ENCODE data around the gene VASP. TPM values are rescaled to one million over a fixed set of nuclear protein-coding genes. Genes with fewer than 3 reads are reported as not detected.

VASP gene
- total RNA-seq (10 to 100 TPM; 19.6 to 35.8 TPM), polyA plus RNA-seq (ENCODE audit: insufficient read length in 2 of 2) (10 to 100 TPM; 34.1 to 34.9 TPM)
- long read RNA-seq, donor 1, partial matches to known transcripts = 0 of 5 reads
- long read RNA-seq, donor 1, other reads (novel, unspliced or antisense) = 0 of 5 reads
- long read RNA-seq, donor 2, partial matches to known transcripts = 0 of 1 reads
- long read RNA-seq, donor 2, other reads (novel, unspliced or antisense) = 0 of 1 reads
- long read RNA-seq, donor 3, partial matches to known transcripts = 5 of 6 reads
- long read RNA-seq, donor 3, other reads (novel, unspliced or antisense) = 0 of 6 reads
- long read RNA-seq, donor 4, partial matches to known transcripts = 5 of 9 reads
- long read RNA-seq, donor 4, other reads (novel, unspliced or antisense) = 0 of 9 reads

DNA sequence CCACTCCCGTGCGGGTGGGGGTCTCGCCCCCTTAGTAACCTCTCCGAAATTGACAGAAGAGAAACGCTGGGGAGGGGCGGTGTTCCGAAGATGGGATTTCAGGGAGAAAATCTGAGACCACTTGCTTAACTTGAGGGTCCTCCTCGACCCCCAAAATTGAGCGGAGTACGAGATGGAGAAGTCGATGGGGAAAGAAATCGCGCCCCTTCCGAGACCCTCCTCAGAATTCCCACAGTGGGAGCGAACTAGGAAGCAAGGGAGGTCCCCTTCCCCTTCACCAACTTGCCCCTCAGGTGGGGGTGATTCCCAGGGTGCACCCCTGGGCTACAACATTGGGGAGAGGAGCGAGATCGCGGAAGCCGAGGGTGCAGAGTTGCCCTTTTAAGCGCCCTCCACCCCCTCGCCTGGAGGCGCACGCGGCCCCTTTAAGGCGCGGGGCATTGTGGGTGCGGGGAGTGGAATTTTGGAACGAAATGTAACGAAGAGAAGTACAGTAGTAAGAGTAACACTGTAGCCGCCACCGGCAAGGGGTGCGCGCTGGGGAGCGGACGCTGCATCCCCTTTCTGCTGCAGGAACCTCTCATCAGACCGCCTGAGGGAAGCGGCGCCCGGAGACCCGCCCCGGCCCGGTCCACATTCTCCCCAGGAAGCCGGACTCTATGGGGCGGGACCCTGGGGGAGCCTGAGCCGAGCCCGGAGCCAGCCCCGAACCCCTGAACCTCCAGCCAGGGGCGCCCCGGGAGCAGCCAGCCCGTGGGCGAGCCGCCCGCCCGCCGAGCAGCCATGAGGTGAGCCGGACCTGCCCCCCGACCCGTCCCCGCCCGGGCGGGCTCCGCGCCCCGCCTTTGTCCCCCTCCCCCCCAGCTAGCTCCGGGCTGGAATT is at the start of gene VASP:
Gene VASP, plus strand, starts transcription at position 491 of the 883 bp plus-strand sequence. Its CDS starts 293 bp downstream, at position 784.
- Histone ChIP-seq H3K9me3 (ENCODE audit: control insufficient read depth, insufficient read depth, low read length) (no peaks in the 10 kb centered on the region), H3K4me3 (ENCODE audit: low read depth, low read length) (peak within 1 kb of the TSS; percentile 81), H3K27me3 (ENCODE audit: control insufficient read depth, insufficient read depth, low read length) (no peaks in the 10 kb centered on the region), H3K27ac (ENCODE audit: low read depth, low read length) (peak within 1 kb of the TSS; percentile 80), H3K4me1 (ENCODE audit: control insufficient read depth, insufficient read depth, low read length) (peaks cover 26% of the 10 kb centered on the region), H3K36me3 (ENCODE audit: control insufficient read depth, insufficient read depth, low read length) (no peaks in the 10 kb centered on the region)
- WGBS (ENCODE audit: insufficient coverage) = 0% methylated on average over 47 of the region's 65 CpGs
- peak in 3 of 6 donors; percentile 72 to 93 (median 91) for DNase-seq (ENCODE audit: low read depth in 4 of 6, low spot score in 6 of 6)

GRCh38 chr19:45457776-45458175 is 49.5 kb upstream of the VASP start:
- Histone ChIP-seq H3K4me1 (ENCODE audit: control insufficient read depth, insufficient read depth, low read length) (peaks cover 13% of the 10 kb centered on the region), H3K36me3 (ENCODE audit: control insufficient read depth, insufficient read depth, low read length) (no peaks in the 10 kb centered on the region), H3K9me3 (ENCODE audit: control insufficient read depth, insufficient read depth, low read length) (no peaks in the 10 kb centered on the region), H3K27ac (ENCODE audit: low read depth, low read length) (no peak overlapping the region), H3K27me3 (ENCODE audit: control insufficient read depth, insufficient read depth, low read length) (peaks cover 5% of the 10 kb centered on the region), H3K4me3 (ENCODE audit: low read depth, low read length) (no peak overlapping the region)
- DNase-seq (ENCODE audit: low read depth in 4 of 6, low spot score in 6 of 6) = no peak

GRCh38 chr19:45460807-45461347 is 46.4 kb upstream of the VASP start:
- H3K27ac ChIP-seq (ENCODE audit: low read depth, low read length) = no peak overlapping the region
- DNase-seq (ENCODE audit: low read depth in 4 of 6, low spot score in 6 of 6) = no peak
- H3K9me3 ChIP-seq (ENCODE audit: control insufficient read depth, insufficient read depth, low read length) = no peaks in the 10 kb centered on the region
- H3K4me3 ChIP-seq (ENCODE audit: low read depth, low read length) = no peak overlapping the region
- peaks cover 7% of the 10 kb centered on the region for H3K27me3 ChIP-seq (ENCODE audit: control insufficient read depth, insufficient read depth, low read length)
- H3K4me1 ChIP-seq (ENCODE audit: control insufficient read depth, insufficient read depth, low read length) = peaks cover 5% of the 10 kb centered on the region
- no peaks in the 10 kb centered on the region for H3K36me3 ChIP-seq (ENCODE audit: control insufficient read depth, insufficient read depth, low read length)
- WGBS (ENCODE audit: insufficient coverage) = 54% methylated on average over 8 of the region's 8 CpGs

- peaks cover 8% of the 10 kb centered on the region for H3K27me3 ChIP-seq (ENCODE audit: control insufficient read depth, insufficient read depth, low read length)
- no peaks in the 10 kb centered on the region for H3K9me3 ChIP-seq (ENCODE audit: control insufficient read depth, insufficient read depth, low read length)
- DNase-seq (ENCODE audit: low read depth in 4 of 6, low spot score in 6 of 6) = no peak
- H3K4me1 ChIP-seq (ENCODE audit: control insufficient read depth, insufficient read depth, low read length) = peaks cover 3% of the 10 kb centered on the region
- no peak overlapping the region for H3K27ac ChIP-seq (ENCODE audit: low read depth, low read length)
- H3K36me3 ChIP-seq (ENCODE audit: control insufficient read depth, insufficient read depth, low read length) = no peaks in the 10 kb centered on the region
- no CpG with 5 or more reads among the region's 4 CpGs for whole genome bisulfite sequencing (ENCODE audit: insufficient coverage)
- H3K4me3 ChIP-seq (ENCODE audit: low read depth, low read length) = no peak overlapping the region
Measured at GRCh38 chr19:45462174-45462573, 45.1 kb upstream of the VASP start.

GRCh38 chr19:45463241-45463640 is 44.0 kb upstream of the VASP start:
- Histone ChIP-seq H3K4me3 (ENCODE audit: low read depth, low read length) (no peak overlapping the region), H3K27me3 (ENCODE audit: control insufficient read depth, insufficient read depth, low read length) (peaks cover 8% of the 10 kb centered on the region), H3K4me1 (ENCODE audit: control insufficient read depth, insufficient read depth, low read length) (peaks cover 11% of the 10 kb centered on the region), H3K9me3 (ENCODE audit: control insufficient read depth, insufficient read depth, low read length) (no peaks in the 10 kb centered on the region), H3K36me3 (ENCODE audit: control insufficient read depth, insufficient read depth, low read length) (no peaks in the 10 kb centered on the region), H3K27ac (ENCODE audit: low read depth, low read length) (no peak overlapping the region)
- DNase-seq (ENCODE audit: low read depth in 4 of 6, low spot score in 6 of 6) = no peak
- 52% methylated on average over 2 of the region's 4 CpGs for WGBS (ENCODE audit: insufficient coverage)

- no peaks in the 10 kb centered on the region for H3K36me3 ChIP-seq (ENCODE audit: control insufficient read depth, insufficient read depth, low read length)
- no peak for DNase-seq (ENCODE audit: low read depth in 4 of 6, low spot score in 6 of 6)
- H3K4me1 ChIP-seq (ENCODE audit: control insufficient read depth, insufficient read depth, low read length) = peaks cover 21% of the 10 kb centered on the region
- no peaks in the 10 kb centered on the region for H3K9me3 ChIP-seq (ENCODE audit: control insufficient read depth, insufficient read depth, low read length)
- H3K27ac ChIP-seq (ENCODE audit: low read depth, low read length) = no peak overlapping the region
- WGBS (ENCODE audit: insufficient coverage) = 100% methylated on average over 1 of the region's 2 CpGs
- no peak overlapping the region for H3K4me3 ChIP-seq (ENCODE audit: low read depth, low read length)
- H3K27me3 ChIP-seq (ENCODE audit: control insufficient read depth, insufficient read depth, low read length) = peaks cover 8% of the 10 kb centered on the region
Measured at GRCh38 chr19:45464274-45464673, 43.0 kb upstream of the VASP start.

DNA sequence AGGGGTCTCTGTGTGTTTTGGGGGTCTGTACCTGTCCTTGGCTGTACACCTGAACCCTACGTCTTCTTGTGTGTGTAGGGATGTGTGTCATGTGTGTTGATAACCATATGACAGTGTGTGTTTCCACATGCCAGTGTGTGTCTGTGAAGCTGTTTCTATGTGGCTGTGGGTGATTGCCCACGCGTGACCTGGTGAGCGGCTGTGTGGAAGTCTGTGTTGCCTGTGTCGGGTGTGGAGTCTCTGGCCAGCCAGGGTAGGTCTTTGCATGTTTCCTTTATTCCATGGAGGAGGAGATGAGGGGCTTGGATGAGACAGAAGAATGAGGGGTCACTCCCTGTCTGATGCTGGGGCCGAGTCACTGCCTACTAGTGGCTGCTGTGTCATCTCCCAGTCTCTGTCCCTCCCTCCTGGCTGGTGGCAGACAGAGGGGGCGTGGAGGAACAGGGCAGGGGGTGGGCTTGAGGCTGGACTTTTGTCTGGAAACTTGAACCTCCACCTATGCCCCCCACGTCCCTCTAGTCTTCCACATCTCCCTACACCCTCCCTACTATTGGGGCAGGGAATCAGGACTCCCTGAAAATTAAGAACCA is 42.3 kb upstream of the VASP start:
- Histone ChIP-seq H3K27ac (ENCODE audit: low read depth, low read length) (no peak overlapping the region), H3K4me1 (ENCODE audit: control insufficient read depth, insufficient read depth, low read length) (peaks cover 28% of the 10 kb centered on the region), H3K36me3 (ENCODE audit: control insufficient read depth, insufficient read depth, low read length) (no peaks in the 10 kb centered on the region), H3K4me3 (ENCODE audit: low read depth, low read length) (no peak overlapping the region), H3K9me3 (ENCODE audit: control insufficient read depth, insufficient read depth, low read length) (no peaks in the 10 kb centered on the region), H3K27me3 (ENCODE audit: control insufficient read depth, insufficient read depth, low read length) (peaks cover 9% of the 10 kb centered on the region)
- WGBS (ENCODE audit: insufficient coverage) = 63% methylated on average over 6 of the region's 8 CpGs
- DNase-seq (ENCODE audit: low read depth in 4 of 6, low spot score in 6 of 6) = no peak

DNA sequence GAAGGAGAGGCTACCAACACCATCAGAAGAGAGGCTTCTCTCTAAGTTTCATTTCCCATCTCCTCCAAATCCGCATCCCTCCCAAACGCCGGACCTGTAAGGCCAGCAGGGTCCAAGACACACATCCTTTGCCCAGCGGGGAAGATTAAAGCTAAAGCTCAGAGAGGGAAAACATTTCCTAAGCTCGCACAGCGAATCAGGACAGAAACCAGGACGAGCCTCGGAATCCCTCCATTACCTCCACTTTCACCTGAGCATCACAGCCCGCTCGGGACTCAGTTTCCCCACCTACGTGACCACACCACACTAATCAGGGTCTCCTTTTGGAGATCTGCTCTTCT is 40.2 kb upstream of the VASP start:
- no peak for DNase-seq (ENCODE audit: low read depth in 4 of 6, low spot score in 6 of 6)
- Histone ChIP-seq H3K9me3 (ENCODE audit: control insufficient read depth, insufficient read depth, low read length) (no peaks in the 10 kb centered on the region), H3K36me3 (ENCODE audit: control insufficient read depth, insufficient read depth, low read length) (no peaks in the 10 kb centered on the region), H3K4me3 (ENCODE audit: low read depth, low read length) (peak overlapping the region; percentile 82), H3K27me3 (ENCODE audit: control insufficient read depth, insufficient read depth, low read length) (peaks cover 26% of the 10 kb centered on the region), H3K27ac (ENCODE audit: low read depth, low read length) (peak overlapping the region; percentile 49), H3K4me1 (ENCODE audit: control insufficient read depth, insufficient read depth, low read length) (peaks cover 36% of the 10 kb centered on the region)
- 3% methylated on average over 8 of the region's 11 CpGs for WGBS (ENCODE audit: insufficient coverage)

DNA sequence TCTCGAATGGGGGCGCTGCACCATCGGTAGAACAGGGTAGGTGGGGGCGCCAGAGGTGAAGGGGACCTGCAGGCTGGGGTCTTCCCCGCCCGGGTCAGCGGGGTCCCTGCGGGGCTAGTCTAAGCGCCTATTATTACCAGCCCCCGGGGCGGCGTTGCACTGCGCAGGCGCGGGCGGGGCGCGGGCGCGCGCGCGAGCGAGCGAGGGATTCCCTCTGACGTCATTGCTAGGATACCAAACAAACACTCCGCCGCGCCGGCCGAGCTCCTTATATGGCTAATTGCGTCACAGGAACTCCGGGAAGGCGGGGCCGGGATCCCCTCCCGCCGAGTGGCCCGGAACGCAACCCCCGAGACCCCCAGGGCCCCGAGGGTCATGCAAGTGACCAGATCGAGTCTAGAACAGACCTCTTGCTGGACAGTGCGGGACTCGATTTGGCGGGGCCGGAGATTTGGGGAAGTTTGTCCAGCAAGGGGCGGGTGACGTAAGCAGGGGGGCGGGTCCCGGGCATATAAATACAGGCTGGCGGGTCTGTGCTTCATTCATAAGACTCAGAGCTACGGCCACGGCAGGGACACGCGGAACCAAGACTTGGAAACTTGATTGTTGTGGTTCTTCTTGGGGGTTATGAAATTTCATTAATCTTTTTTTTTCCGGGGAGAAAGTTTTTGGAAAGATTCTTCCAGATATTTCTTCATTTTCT is 39.7 kb upstream of the VASP start, which contains the start of gene FOSB:
Gene FOSB, plus strand, starts transcription at position 541 of the 703 bp plus-strand sequence. CDS start 591 bp downstream, outside the sequence.
- H3K36me3 ChIP-seq (ENCODE audit: control insufficient read depth, insufficient read depth, low read length) = no peaks in the 10 kb centered on the region
- WGBS (ENCODE audit: insufficient coverage) = under 1% methylated on average over 54 of the region's 56 CpGs
- no peaks in the 10 kb centered on the region for H3K9me3 ChIP-seq (ENCODE audit: control insufficient read depth, insufficient read depth, low read length)
- peaks cover 41% of the 10 kb centered on the region for H3K4me1 ChIP-seq (ENCODE audit: control insufficient read depth, insufficient read depth, low read length)
- H3K27ac ChIP-seq (ENCODE audit: low read depth, low read length) = peak within 1 kb of the TSS; percentile 84
- peaks cover 31% of the 10 kb centered on the region for H3K27me3 ChIP-seq (ENCODE audit: control insufficient read depth, insufficient read depth, low read length)
- DNase-seq (ENCODE audit: low read depth in 4 of 6, low spot score in 6 of 6) = peak; percentile 89 to 98 (median 92)
- peak within 1 kb of the TSS; percentile 82 for H3K4me3 ChIP-seq (ENCODE audit: low read depth, low read length)

Data from spinal cord (tissue), 10 donors.